Pancreas (tissue), 10 donors: ENCODE measurements around the gene TRIM73. TPM values are rescaled to one million over a fixed set of nuclear protein-coding genes. Genes with fewer than 3 reads are reported as not detected.
"Not testable (repeated sequence)": the region's sequence is repeated elsewhere in the genome, so short reads cannot be mapped to it uniquely, and the experiment has no call there.

Source experiments
- ATAC-seq, 4 donors: fragments of 200-7000 bp; cut with Tn5 transposase; one replicate each; pipeline versions ENCODE4 v1.8.0 to v1.9.1; 2020; ENCODE audit warnings: mild to moderate bottlenecking in 4 of 4, moderate library complexity in 4 of 4
- DNase-seq, 6 donors: peaks; one replicate each; pipeline ENCODE4 v3.0.0-alpha.2; 2020
- FAIRE-seq: peaks from 2 replicates; lab custom pipeline; 2012; peaks lifted over from hg19 to GRCh38; lab: Jason Lieb, UNC
- H3K27ac ChIP-seq, 4 donors: fragments of 200-600 bp; sonication (generic); 1 replicate in 3 of 4; 2 replicates in 1 of 4; pipeline versions ENCODE4 v1.5.0 to v1.8.0; 2020
- H3K27me3 ChIP-seq, 4 donors: fragments of 200-600 bp; one replicate each; pipeline ENCODE4 v1.8.0; 2021
- H3K36me3 ChIP-seq, 3 donors: fragments of 200-600 bp; sonication (generic) in 1 of 3; one replicate each; pipeline versions ENCODE4 v1.5.0 to v1.8.0; 2020 to 2021
- H3K4me1 ChIP-seq, 3 donors: fragments of 200-600 bp; one replicate each; pipeline ENCODE4 v1.8.0; 2021
- H3K4me3 ChIP-seq, 4 donors: fragments of 200-600 bp; sonication (generic) in 2 of 4; one replicate each; pipeline versions ENCODE4 v1.5.0 to v1.8.0; 2020 to 2021
- H3K9me3 ChIP-seq, 4 donors: fragments of 200-600 bp; one replicate each; pipeline ENCODE4 v1.8.0; 2021
- WGBS, 2 donors: extraction: QIAGEN DNeasy Blood & Tissue Kit; methylation state at CpG; one replicate each; pipeline ENCODE4 v1.1.7; 2013; 5-methylcytosine and 5-hydroxymethylcytosine counted together
- intact Hi-C, 3 donors: fragments of 100-400 bp; cut with DNase I; formaldehyde crosslinking; loops; one replicate each; pipeline versions ENCODE4 v1.11.1 to v1.14.2; 2022
- polyA plus RNA-seq, 2 donors: library from polyadenylated mRNA; stranded (reverse); fragments of 200-250 nt; gene quantifications; one replicate each; pipeline ENCODE4 v1.2.3, GENCODE V29; 2013
- total RNA-seq, 6 donors: library from RNA; stranded (reverse); fragmentation: NEBNext Ultra II Directional in 4 of 6; extraction: Animal tissue kit (Norgen Biotek cat#: 25700) in 4 of 6; gene quantifications; one replicate each; pipeline versions ENCODE4 v1.2.1 to v1.2.4, GENCODE V29; 2021 to 2023
- donor health status: healthy with polysubstance abuse.
- donor health status: DM: no; HTN: no; CAD: no; lungs with moderate emphysema.
- donor health status: DM: no; HTN: no; CAD: no.
- donor health status: control.
- donor health status: control.
- donor health status: Bipolar disorder and iron deficiency.
- donor health status: DM: yes; HTN: yes; CAD: no.
- donor health status: DM: no; HTN: no; CAD: no.
- donor health status: DM: no; HTN: no; CAD: no.
- donor health status: DM: yes; HTN: yes; CAD: no.

Gene TRIM73
- total and polyA plus RNA-seq, 8 donors = 0.76 to 11.0 (median 3.6) TPM

GRCh38 chr7:75400575-75400974 lies 5.1 kb downstream of the TRIM73 start:
- no CpG with 5 or more reads among the region's 6 CpGs for WGBS, 2 donors
- ATAC-seq, H3K4me3 ChIP-seq, FAIRE-seq, H3K9me3 ChIP-seq, H3K27me3 ChIP-seq, intact Hi-C loops, H3K36me3 ChIP-seq, H3K27ac ChIP-seq, DNase-seq, H3K4me1 ChIP-seq: not testable (repeated sequence)

GRCh38 chr7:75403455-75404443 lies 8.3 kb downstream of the TRIM73 start:
- WGBS, 2 donors = no CpG with 5 or more reads among the region's 28 CpGs
- H3K36me3 ChIP-seq, DNase-seq, H3K27ac ChIP-seq, FAIRE-seq, H3K27me3 ChIP-seq, intact Hi-C loops, H3K4me1 ChIP-seq, H3K9me3 ChIP-seq, H3K4me3 ChIP-seq: not testable (repeated sequence)
- peak; percentile 88 to 93 (median 90) for ATAC-seq

GRCh38 chr7:75404663-75405062 lies 9.2 kb downstream of the TRIM73 start:
- DNase-seq, H3K4me3 ChIP-seq, H3K9me3 ChIP-seq, FAIRE-seq, H3K27ac ChIP-seq, intact Hi-C loops, H3K27me3 ChIP-seq, H3K36me3 ChIP-seq, H3K4me1 ChIP-seq: not testable (repeated sequence)
- WGBS, 2 donors = 81% methylated on average over 4 of the region's 18 CpGs; no CpG with 5 or more reads in 1 of the 2 donors
- peak in 1 of 4 donors; percentile 5 for ATAC-seq

GRCh38 chr7:75409880-75410822 lies 14.7 kb downstream of the TRIM73 start:
- H3K4me1 ChIP-seq, FAIRE-seq, H3K27me3 ChIP-seq, H3K9me3 ChIP-seq, intact Hi-C loops, H3K27ac ChIP-seq, H3K36me3 ChIP-seq: not testable (repeated sequence)
- WGBS, 2 donors = 0 to 38% methylated on average over 8 to 13 of the region's 74 CpGs
- peak overlapping the region in 2 of 4 donors; percentile 29 to 38 for H3K4me3 ChIP-seq
- DNase-seq (peak in 3 of 6 donors; percentile 13 to 58 (median 33)), ATAC-seq (peak; percentile 96 to 99 (median 98))

GRCh38 chr7:75410823-75411173 lies 15.4 kb downstream of the TRIM73 start:
- peak; percentile 12 to 33 (median 24) for ATAC-seq
- intact Hi-C loops = not testable (repeated sequence)
- no CpG with 5 or more reads among the region's 13 CpGs for WGBS, 2 donors

GRCh38 chr7:75414204-75414603 lies 18.8 kb downstream of the TRIM73 start:
- H3K4me1 ChIP-seq, H3K27ac ChIP-seq, H3K9me3 ChIP-seq, DNase-seq, H3K27me3 ChIP-seq, intact Hi-C loops, H3K36me3 ChIP-seq, ATAC-seq, FAIRE-seq, H3K4me3 ChIP-seq: not testable (repeated sequence)
- WGBS, 2 donors = 71 to 82% methylated on average over 4 to 5 of the region's 6 CpGs

More at GRCh38 chr7:75410823-75411173, 15.4 kb downstream of the TRIM73 start:
- H3K27ac ChIP-seq, H3K4me1 ChIP-seq, DNase-seq, FAIRE-seq, H3K4me3 ChIP-seq, H3K9me3 ChIP-seq, H3K36me3 ChIP-seq, H3K27me3 ChIP-seq: not testable (repeated sequence)

GRCh38 chr7:75414708-75415427 lies 19.4 kb downstream of the TRIM73 start:
- H3K4me1 ChIP-seq, H3K4me3 ChIP-seq, FAIRE-seq, H3K36me3 ChIP-seq, H3K9me3 ChIP-seq, intact Hi-C loops, H3K27ac ChIP-seq, ATAC-seq, H3K27me3 ChIP-seq: not testable (repeated sequence)
- 62 to 80% methylated on average over 7 to 12 of the region's 13 CpGs for WGBS, 2 donors
- peak in 3 of 6 donors; percentile 13 to 76 (median 24) for DNase-seq

- DNase-seq, FAIRE-seq, H3K4me3 ChIP-seq, H3K27me3 ChIP-seq, H3K9me3 ChIP-seq, H3K36me3 ChIP-seq, ATAC-seq, H3K27ac ChIP-seq, H3K4me1 ChIP-seq, intact Hi-C loops: not testable (repeated sequence)
- 86% methylated on average over 8 to 11 of the region's 11 CpGs for WGBS, 2 donors
Observed at GRCh38 chr7:75415428-75415817, 20.0 kb downstream of the TRIM73 start.

GRCh38 chr7:75415829-75416373 lies 20.5 kb downstream of the TRIM73 start:
- H3K27ac ChIP-seq, H3K27me3 ChIP-seq, H3K36me3 ChIP-seq, H3K4me1 ChIP-seq, DNase-seq, intact Hi-C loops, ATAC-seq, FAIRE-seq, H3K4me3 ChIP-seq, H3K9me3 ChIP-seq: not testable (repeated sequence)
- WGBS, 2 donors = 76 to 78% methylated on average over 17 to 18 of the region's 27 CpGs

GRCh38 chr7:75416787-75417186 lies 21.4 kb downstream of the TRIM73 start:
- FAIRE-seq, H3K27ac ChIP-seq, H3K9me3 ChIP-seq, ATAC-seq, H3K4me3 ChIP-seq, H3K27me3 ChIP-seq, intact Hi-C loops, DNase-seq, H3K4me1 ChIP-seq: not testable (repeated sequence)
- peaks cover 0 to 11% (median 6%) of the 10 kb centered on the region in 3 donors for H3K36me3 ChIP-seq
- 83 to 86% methylated on average over 8 of the region's 9 CpGs for WGBS, 2 donors
